Right cardiac atrium (tissue), 5 donors: Measurements from ENCODE around the gene KAZN. TPM values are rescaled to one million over a fixed set of nuclear protein-coding genes. Genes with fewer than 3 reads are reported as not detected.

ENCODE experiments used
- ATAC-seq, 2 donors: fragments of 200-7000 bp; cut with Tn5 transposase; one replicate each; pipeline versions ENCODE4 v1.8.0 to v1.9.1; 2020; ENCODE audit warnings: moderate library complexity in 2 of 2, mild to moderate bottlenecking in 1 of 2
- DNase-seq, 3 donors: peaks; one replicate each; pipeline ENCODE4 v3.0.0-alpha.2; 2020
- H3K27ac ChIP-seq: one replicate; pipeline ENCODE4 v1.5.1; 2013; ENCODE audit warnings: mild to moderate bottlenecking, low read length, control low read depth, moderate library complexity
- H3K27me3 ChIP-seq: one replicate; pipeline ENCODE4 v1.6.1; 2013; ENCODE audit not compliant: control insufficient read depth, insufficient read depth
- H3K4me1 ChIP-seq: one replicate; pipeline ENCODE4 v1.6.1; 2013; ENCODE audit warnings: low read length; ENCODE audit not compliant: control insufficient read depth, insufficient read depth
- H3K4me3 ChIP-seq: one replicate; pipeline ENCODE4 v1.5.1; 2013; ENCODE audit warnings: low read length, control low read depth
- H3K9me3 ChIP-seq: one replicate; pipeline ENCODE4 v1.6.1; 2013; ENCODE audit warnings: low read length; ENCODE audit not compliant: control insufficient read depth
- WGBS: extraction: QIAGEN DNeasy Blood & Tissue Kit; methylation state at CpG from one replicate; pipeline ENCODE4 v1.1.7; 2013; 5-methylcytosine and 5-hydroxymethylcytosine counted together
- intact Hi-C, 4 donors: fragments of 100-400 bp; cut with DNase I; formaldehyde crosslinking; loops; one replicate each; pipeline versions ENCODE4 v1.11.0 to v1.14.0; 2022 to 2023
- polyA plus RNA-seq: library from polyadenylated mRNA; stranded (reverse); fragments of 200-250 nt; gene quantifications from one replicate; pipeline ENCODE4 v1.2.3, GENCODE V29; 2013
- total RNA-seq, 4 donors: library from RNA; stranded (reverse); fragmentation: NEBNext Ultra II Directional; extraction: Animal tissue kit (Norgen Biotek cat#: 25700); gene quantifications; one replicate each; pipeline ENCODE4 v1.2.1, GENCODE V29; 2021
- donor health status: healthy with polysubstance abuse.
- donor health status: DM: no; HTN: yes; CAD: no.
- donor health status: DM: no; HTN: no; CAD: no.
- donor health status: DM: no; HTN: yes; CAD: no; lungs with severe emphysema.
- donor health status: DM: yes; HTN: yes; CAD: no.

Gene KAZN
- total and polyA plus RNA-seq, 5 donors = 3.7 to 14.9 (median 12.7) TPM

GRCh38 chr1:15007842-15008241 lies 409.4 kb downstream of the KAZN start:
- peak overlapping the region; percentile 31 for H3K27ac ChIP-seq
- peak; percentile 40 to 75 (median 71) for DNase-seq

GRCh38 chr1:15008783-15009729 lies 410.6 kb downstream of the KAZN start:
- H3K27ac ChIP-seq = peak overlapping the region; percentile 14
- 66% methylated on average over 19 of the region's 19 CpGs for WGBS
- H3K27me3 ChIP-seq = no peaks in the 10 kb centered on the region
- no peak overlapping the region for H3K4me3 ChIP-seq
- peaks cover 6% of the 10 kb centered on the region for H3K4me1 ChIP-seq
- DNase-seq (no peak), ATAC-seq (peak; percentile 41 to 48)
- H3K9me3 ChIP-seq = no peaks in the 10 kb centered on the region
- intact Hi-C loops = no loop called here

More at GRCh38 chr1:15007842-15008241, 409.4 kb downstream of the KAZN start:
- intact Hi-C loops = no loop called here
- H3K4me3 ChIP-seq = no peak overlapping the region
- no peaks in the 10 kb centered on the region for H3K27me3 ChIP-seq
- H3K4me1 ChIP-seq = peaks cover 6% of the 10 kb centered on the region
- no peaks in the 10 kb centered on the region for H3K9me3 ChIP-seq
- peak; percentile 77 to 87 for ATAC-seq
- WGBS = 52% methylated on average over 12 of the region's 12 CpGs

GRCh38 chr1:15011160-15011559 lies 412.7 kb downstream of the KAZN start:
- DNase-seq (no peak), ATAC-seq (no peak)
- no peak overlapping the region for H3K27ac ChIP-seq
- no peak overlapping the region for H3K4me3 ChIP-seq
- intact Hi-C loops = no loop called here
- H3K9me3 ChIP-seq = no peaks in the 10 kb centered on the region
- H3K4me1 ChIP-seq = peaks cover 6% of the 10 kb centered on the region
- H3K27me3 ChIP-seq = no peaks in the 10 kb centered on the region
- 67% methylated on average over 2 of the region's 2 CpGs for WGBS

GRCh38 chr1:15011661-15012060 lies 413.2 kb downstream of the KAZN start:
- Histone ChIP-seq H3K4me3 (no peak overlapping the region), H3K27me3 (no peaks in the 10 kb centered on the region), H3K9me3 (no peaks in the 10 kb centered on the region), H3K27ac (no peak overlapping the region), H3K4me1 (peaks cover 6% of the 10 kb centered on the region)
- intact Hi-C loops = no loop called here
- DNase-seq (no peak), ATAC-seq (no peak)
- 83% methylated on average over 8 of the region's 8 CpGs for WGBS

GRCh38 chr1:15012822-15013221 lies 414.3 kb downstream of the KAZN start:
- 80% methylated on average over 8 of the region's 8 CpGs for WGBS

GRCh38 chr1:15013767-15014166 lies 415.3 kb downstream of the KAZN start:
- ATAC-seq (no peak), DNase-seq (no peak)
- 86% methylated on average over 8 of the region's 8 CpGs for WGBS
- intact Hi-C loops = no loop called here
- H3K4me1 ChIP-seq = peaks cover 2% of the 10 kb centered on the region
- H3K27ac ChIP-seq = no peak overlapping the region
- no peaks in the 10 kb centered on the region for H3K9me3 ChIP-seq
- no peak overlapping the region for H3K4me3 ChIP-seq
- no peaks in the 10 kb centered on the region for H3K27me3 ChIP-seq

More at GRCh38 chr1:15012822-15013221, 414.3 kb downstream of the KAZN start:
- H3K4me1 ChIP-seq = peaks cover 2% of the 10 kb centered on the region
- no peaks in the 10 kb centered on the region for H3K9me3 ChIP-seq
- intact Hi-C loops = no loop called here
- ATAC-seq = no peak
- H3K27ac ChIP-seq = no peak overlapping the region
- no peaks in the 10 kb centered on the region for H3K27me3 ChIP-seq
- no peak overlapping the region for H3K4me3 ChIP-seq
- DNase-seq = no peak

GRCh38 chr1:15014516-15014915 lies 416.0 kb downstream of the KAZN start:
- intact Hi-C loops = no loop called here
- no peak for DNase-seq
- H3K4me3 ChIP-seq = no peak overlapping the region

GRCh38 chr1:15016001-15016400 lies 417.5 kb downstream of the KAZN start:
- H3K27me3 ChIP-seq = no peaks in the 10 kb centered on the region
- intact Hi-C loops = no loop called here
- WGBS = 90% methylated on average over 9 of the region's 9 CpGs
- ATAC-seq = no peak
- no peaks in the 10 kb centered on the region for H3K9me3 ChIP-seq
- peaks cover 2% of the 10 kb centered on the region for H3K4me1 ChIP-seq
- H3K4me3 ChIP-seq = no peak overlapping the region
- DNase-seq = no peak
- no peak overlapping the region for H3K27ac ChIP-seq

More at GRCh38 chr1:15014516-15014915, 416.0 kb downstream of the KAZN start:
- no peaks in the 10 kb centered on the region for H3K4me1 ChIP-seq
- H3K27me3 ChIP-seq = no peaks in the 10 kb centered on the region
- 63% methylated on average over 10 of the region's 10 CpGs for WGBS
- no peaks in the 10 kb centered on the region for H3K9me3 ChIP-seq
- no peak overlapping the region for H3K27ac ChIP-seq
- ATAC-seq = no peak

GRCh38 chr1:15016526-15016925 lies 418.0 kb downstream of the KAZN start:
- WGBS = 82% methylated on average over 10 of the region's 10 CpGs
- Histone ChIP-seq H3K9me3 (no peaks in the 10 kb centered on the region), H3K4me3 (no peak overlapping the region), H3K27ac (no peak overlapping the region), H3K27me3 (no peaks in the 10 kb centered on the region), H3K4me1 (peaks cover 2% of the 10 kb centered on the region)
- ATAC-seq (no peak), DNase-seq (no peak)
- intact Hi-C loops = no loop called here

- WGBS = 77% methylated on average over 7 of the region's 7 CpGs
- Histone ChIP-seq H3K4me1 (peaks cover 2% of the 10 kb centered on the region), H3K27ac (no peak overlapping the region), H3K27me3 (no peaks in the 10 kb centered on the region), H3K9me3 (no peaks in the 10 kb centered on the region), H3K4me3 (no peak overlapping the region)
- no peak for ATAC-seq
- intact Hi-C loops = no loop called here
- DNase-seq = no peak
Measured at GRCh38 chr1:15017120-15017519, 418.6 kb downstream of the KAZN start.

GRCh38 chr1:15018767-15019166 lies 420.3 kb downstream of the KAZN start:
- no peak overlapping the region for H3K27ac ChIP-seq
- no peaks in the 10 kb centered on the region for H3K27me3 ChIP-seq
- H3K9me3 ChIP-seq = no peaks in the 10 kb centered on the region
- H3K4me3 ChIP-seq = no peak overlapping the region
- WGBS = 95% methylated on average over 4 of the region's 4 CpGs
- ATAC-seq (no peak), DNase-seq (no peak)
- peaks cover 5% of the 10 kb centered on the region for H3K4me1 ChIP-seq
- intact Hi-C loops = no loop called here
